GM19099 (cell line): ENCODE measurements around the gene ALDH3A2.

Source experiments
- POLR2A ChIP-seq: IDR thresholded peaks from 3 replicates; pipeline ENCODE4 v1.6.1; 2011; ENCODE audit warnings: low read depth; ENCODE audit not compliant: insufficient read length; ENCODE audit errors: extremely low read depth

The ALDH3A2 gene

GRCh38 chr17:19648475-19649273 lies at the start of gene ALDH3A2:
ALDH3A2 (plus strand) TSS chr17:19648751; CDS start chr17:19648972, 221 bp downstream.
- peak; percentile 94 for TF ChIP-seq POLR2A

- TF ChIP-seq POLR2A: no peak
Measured at GRCh38 chr17:19610311-19610710, 38.2 kb upstream of the ALDH3A2 start.

- no peak for TF ChIP-seq POLR2A
Measured at GRCh38 chr17:19610879-19611278, 37.7 kb upstream of the ALDH3A2 start.

GRCh38 chr17:19613979-19614378 lies 34.6 kb upstream of the ALDH3A2 start:
- TF ChIP-seq POLR2A: no peak

GRCh38 chr17:19614900-19615299 lies 33.7 kb upstream of the ALDH3A2 start:
- no peak for TF ChIP-seq POLR2A

- no peak for TF ChIP-seq POLR2A
Measured at GRCh38 chr17:19618015-19618414, 30.5 kb upstream of the ALDH3A2 start.

GRCh38 chr17:19619705-19620325 lies 28.7 kb upstream of the ALDH3A2 start:
- TF ChIP-seq POLR2A: no peak

GRCh38 chr17:19621697-19622096 lies 26.9 kb upstream of the ALDH3A2 start:
- TF ChIP-seq POLR2A: no peak

GRCh38 chr17:19626079-19626478 lies 22.5 kb upstream of the ALDH3A2 start:
- TF ChIP-seq POLR2A: no peak

- TF ChIP-seq POLR2A: no peak
Measured at GRCh38 chr17:19629449-19629848, 19.1 kb upstream of the ALDH3A2 start.

GRCh38 chr17:19630035-19630434 lies 18.5 kb upstream of the ALDH3A2 start:
- no peak for TF ChIP-seq POLR2A

- no peak for TF ChIP-seq POLR2A
Measured at GRCh38 chr17:19630661-19631060, 17.9 kb upstream of the ALDH3A2 start.

GRCh38 chr17:19631905-19632304 lies 16.6 kb upstream of the ALDH3A2 start:
- no peak for TF ChIP-seq POLR2A

GRCh38 chr17:19641687-19642372 lies 6.7 kb upstream of the ALDH3A2 start:
- no peak for TF ChIP-seq POLR2A

GRCh38 chr17:19642373-19642893 lies 6.1 kb upstream of the ALDH3A2 start:
- TF ChIP-seq POLR2A: no peak

- no peak for TF ChIP-seq POLR2A
Measured at GRCh38 chr17:19644493-19645210, 3.9 kb upstream of the ALDH3A2 start.

GRCh38 chr17:19645734-19646201 lies 2.8 kb upstream of the ALDH3A2 start:
- no peak for TF ChIP-seq POLR2A
